Measurements from ENCODE around the gene GTF2IRD1. TPM values are rescaled to one million over a fixed set of nuclear protein-coding genes. Genes with fewer than 3 reads are reported as not detected.
A peak's percentile ranks its signal among the peaks of the same experiment; 100 is the strongest.
"Not testable (repeated sequence)": the region's sequence is repeated elsewhere in the genome, so short reads cannot be mapped to it uniquely, and the experiment has no call there.

The GTF2IRD1 gene
- 4.8 TPM for polyA plus RNA-seq (2012; ENCODE audit: low read depth, missing spikeins)

GRCh38 chr7:74453322-74454011 lies at the start of gene GTF2IRD1:
Gene GTF2IRD1, plus strand, starts transcription at chr7:74453906. Its CDS starts 54,175 bp downstream, at chr7:74508081.
- FAIRE-seq (no peak), DNase-seq (ENCODE audit: insufficient read length, low spot score) (peak; percentile 66)
- TF ChIP-seq POLR2A (IDR thresholded peaks at IDR 0.05; ENCODE audit: low read depth, low read length) (no peak), PAX5 (IDR thresholded peaks at IDR 0.05; ENCODE audit: insufficient read depth, low read length, severe bottlenecking) (no peak), TAF1 (IDR thresholded peaks at IDR 0.05; ENCODE audit: low read depth, low read length) (no peak), POLR2AphosphoS5 (IDR thresholded peaks at IDR 0.05; ENCODE audit: low read depth, low read length) (no peak), SPI1 (IDR thresholded peaks at IDR 0.05; ENCODE audit: low read depth, low read length) (no peak), POU2F2 (IDR thresholded peaks at IDR 0.05; ENCODE audit: low read depth, low read length) (no peak)

GRCh38 chr7:74404388-74404700 lies 49.4 kb upstream of the GTF2IRD1 start:
- DNase-seq (ENCODE audit: insufficient read length, low spot score): no peak
- FAIRE-seq: no peak
- TF ChIP-seq POLR2AphosphoS5 (IDR thresholded peaks at IDR 0.05; ENCODE audit: low read depth, low read length) (no peak), POU2F2 (IDR thresholded peaks at IDR 0.05; ENCODE audit: low read depth, low read length) (no peak), SPI1 (IDR thresholded peaks at IDR 0.05; ENCODE audit: low read depth, low read length) (no peak), TAF1 (IDR thresholded peaks at IDR 0.05; ENCODE audit: low read depth, low read length) (no peak), POLR2A (IDR thresholded peaks at IDR 0.05; ENCODE audit: low read depth, low read length) (no peak), PAX5 (IDR thresholded peaks at IDR 0.05; ENCODE audit: insufficient read depth, low read length, severe bottlenecking) (no peak)

DNA sequence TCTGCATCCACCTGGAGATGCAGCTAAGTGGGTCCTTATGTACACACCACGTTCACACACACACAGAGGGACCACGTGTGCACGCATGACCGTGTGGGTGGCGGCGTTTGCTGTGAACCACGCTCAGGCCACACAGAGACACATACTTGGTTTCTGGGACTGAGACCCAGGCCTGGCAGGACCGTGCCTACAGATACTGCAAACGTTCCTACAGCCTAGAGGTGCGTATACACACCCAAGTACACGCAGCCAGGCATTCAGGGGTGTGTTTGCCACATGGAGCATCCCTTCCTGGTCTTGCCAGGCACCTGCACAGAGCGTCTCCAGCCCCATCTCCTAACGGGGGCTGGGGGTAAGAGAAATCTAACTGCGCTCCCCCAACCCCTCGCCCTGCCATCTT lies 49.0 kb upstream of the GTF2IRD1 start:
- TF ChIP-seq POLR2A (IDR thresholded peaks at IDR 0.05; ENCODE audit: low read depth, low read length) (no peak), POU2F2 (IDR thresholded peaks at IDR 0.05; ENCODE audit: low read depth, low read length) (no peak), SPI1 (IDR thresholded peaks at IDR 0.05; ENCODE audit: low read depth, low read length) (no peak), PAX5 (IDR thresholded peaks at IDR 0.05; ENCODE audit: insufficient read depth, low read length, severe bottlenecking) (no peak), TAF1 (IDR thresholded peaks at IDR 0.05; ENCODE audit: low read depth, low read length) (no peak), POLR2AphosphoS5 (IDR thresholded peaks at IDR 0.05; ENCODE audit: low read depth, low read length) (no peak)
- FAIRE-seq (no peak), DNase-seq (ENCODE audit: insufficient read length, low spot score) (no peak)

- TF ChIP-seq SPI1 (IDR thresholded peaks at IDR 0.05; ENCODE audit: low read depth, low read length): no peak
- TF ChIP-seq POU2F2 (IDR thresholded peaks at IDR 0.05; ENCODE audit: low read depth, low read length): no peak
- no peak for TF ChIP-seq TAF1 (IDR thresholded peaks at IDR 0.05; ENCODE audit: low read depth, low read length)
- TF ChIP-seq POLR2AphosphoS5 (IDR thresholded peaks at IDR 0.05; ENCODE audit: low read depth, low read length): no peak
- TF ChIP-seq PAX5 (IDR thresholded peaks at IDR 0.05; ENCODE audit: insufficient read depth, low read length, severe bottlenecking): no peak
- TF ChIP-seq POLR2A (IDR thresholded peaks at IDR 0.05; ENCODE audit: low read depth, low read length): no peak
- no peak for DNase-seq (ENCODE audit: insufficient read length, low spot score)
- FAIRE-seq: no peak
Observed at GRCh38 chr7:74405191-74405898, 48.4 kb upstream of the GTF2IRD1 start.

GRCh38 chr7:74405899-74406512 lies 47.7 kb upstream of the GTF2IRD1 start:
- TF ChIP-seq SPI1 (IDR thresholded peaks at IDR 0.05; ENCODE audit: low read depth, low read length) (no peak), PAX5 (IDR thresholded peaks at IDR 0.05; ENCODE audit: insufficient read depth, low read length, severe bottlenecking) (no peak), POLR2AphosphoS5 (IDR thresholded peaks at IDR 0.05; ENCODE audit: low read depth, low read length) (no peak)
- DNase-seq (ENCODE audit: insufficient read length, low spot score) (no peak), FAIRE-seq (no peak)

DNA sequence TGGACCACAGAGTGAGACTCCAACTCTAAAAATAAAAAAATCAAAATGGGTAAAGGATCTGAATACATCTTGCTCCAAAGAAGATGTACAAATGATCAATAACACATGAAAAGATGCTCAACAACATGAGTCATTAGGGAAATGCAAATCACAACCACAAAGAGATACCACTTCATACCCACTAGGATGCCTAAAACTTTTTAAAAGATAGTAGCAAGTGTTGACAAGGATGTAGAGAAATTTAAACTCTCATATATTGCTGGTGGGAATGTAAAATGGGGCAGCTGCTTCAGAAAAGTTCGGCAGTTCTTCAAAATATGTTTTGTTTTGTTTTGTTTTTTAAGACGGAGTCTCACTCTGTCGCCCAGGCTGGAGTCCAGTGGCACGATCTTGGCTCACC lies 45.7 kb upstream of the GTF2IRD1 start:
- DNase-seq (ENCODE audit: insufficient read length, low spot score): no peak
- FAIRE-seq: no peak
- no peak for TF ChIP-seq POLR2A (IDR thresholded peaks at IDR 0.05; ENCODE audit: low read depth, low read length)
- no peak for TF ChIP-seq POU2F2 (IDR thresholded peaks at IDR 0.05; ENCODE audit: low read depth, low read length)
- no peak for TF ChIP-seq TAF1 (IDR thresholded peaks at IDR 0.05; ENCODE audit: low read depth, low read length)
- TF ChIP-seq POLR2AphosphoS5 (IDR thresholded peaks at IDR 0.05; ENCODE audit: low read depth, low read length): no peak
- TF ChIP-seq PAX5 (IDR thresholded peaks at IDR 0.05; ENCODE audit: insufficient read depth, low read length, severe bottlenecking): no peak
- TF ChIP-seq SPI1 (IDR thresholded peaks at IDR 0.05; ENCODE audit: low read depth, low read length): no peak

DNA sequence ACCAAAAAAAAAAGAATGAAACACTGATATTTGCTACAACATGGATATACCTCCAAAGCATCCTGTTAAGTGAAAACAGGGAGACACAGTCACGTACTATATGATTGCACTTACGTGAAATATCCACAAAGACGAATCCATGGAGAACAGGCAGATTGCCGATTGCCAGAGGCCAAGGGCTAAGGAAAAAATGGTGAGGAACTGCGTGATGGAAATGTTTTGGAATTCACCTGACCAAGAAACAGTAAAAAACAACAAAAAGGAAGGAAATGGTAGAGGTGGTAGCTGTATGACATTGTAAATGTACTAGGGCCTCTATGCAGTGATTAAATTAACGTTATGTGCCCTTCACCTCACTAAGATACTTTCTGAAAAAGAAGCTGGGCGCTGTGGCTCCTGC lies 44.1 kb upstream of the GTF2IRD1 start:
- FAIRE-seq (no peak), DNase-seq (ENCODE audit: insufficient read length, low spot score) (no peak)

DNA sequence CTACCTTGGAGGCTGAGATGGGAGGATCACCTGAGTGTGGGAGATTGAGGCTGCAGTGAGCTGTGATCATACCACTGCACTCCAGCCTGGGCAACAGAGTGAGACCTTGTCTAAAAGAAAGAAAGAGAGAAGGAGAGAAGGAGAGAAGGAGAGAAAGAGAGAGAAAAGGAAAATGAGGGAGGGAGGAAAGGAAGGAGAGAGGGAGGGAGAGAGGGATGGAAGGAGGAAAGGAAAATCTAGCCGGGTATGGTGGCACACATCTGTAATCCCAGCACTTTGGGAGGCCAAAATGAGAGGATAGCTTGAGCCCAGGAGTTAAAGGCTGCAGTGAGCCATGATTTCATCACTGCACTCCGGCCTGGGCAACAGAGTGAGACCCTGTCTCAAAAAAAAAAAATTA lies 42.9 kb upstream of the GTF2IRD1 start:
- TF ChIP-seq PAX5 (IDR thresholded peaks at IDR 0.05; ENCODE audit: insufficient read depth, low read length, severe bottlenecking) (no peak), POU2F2 (IDR thresholded peaks at IDR 0.05; ENCODE audit: low read depth, low read length) (no peak), POLR2A (IDR thresholded peaks at IDR 0.05; ENCODE audit: low read depth, low read length) (no peak), SPI1 (IDR thresholded peaks at IDR 0.05; ENCODE audit: low read depth, low read length) (no peak), TAF1 (IDR thresholded peaks at IDR 0.05; ENCODE audit: low read depth, low read length) (no peak), POLR2AphosphoS5 (IDR thresholded peaks at IDR 0.05; ENCODE audit: low read depth, low read length) (no peak)
- FAIRE-seq: no peak
- no peak for DNase-seq (ENCODE audit: insufficient read length, low spot score)

More for the DNA sequence above, 44.1 kb upstream of the GTF2IRD1 start:
- no peak for TF ChIP-seq POU2F2 (IDR thresholded peaks at IDR 0.05; ENCODE audit: low read depth, low read length)
- no peak for TF ChIP-seq POLR2A (IDR thresholded peaks at IDR 0.05; ENCODE audit: low read depth, low read length)
- no peak for TF ChIP-seq SPI1 (IDR thresholded peaks at IDR 0.05; ENCODE audit: low read depth, low read length)
- TF ChIP-seq POLR2AphosphoS5 (IDR thresholded peaks at IDR 0.05; ENCODE audit: low read depth, low read length): no peak
- no peak for TF ChIP-seq TAF1 (IDR thresholded peaks at IDR 0.05; ENCODE audit: low read depth, low read length)
- no peak for TF ChIP-seq PAX5 (IDR thresholded peaks at IDR 0.05; ENCODE audit: insufficient read depth, low read length, severe bottlenecking)

DNA sequence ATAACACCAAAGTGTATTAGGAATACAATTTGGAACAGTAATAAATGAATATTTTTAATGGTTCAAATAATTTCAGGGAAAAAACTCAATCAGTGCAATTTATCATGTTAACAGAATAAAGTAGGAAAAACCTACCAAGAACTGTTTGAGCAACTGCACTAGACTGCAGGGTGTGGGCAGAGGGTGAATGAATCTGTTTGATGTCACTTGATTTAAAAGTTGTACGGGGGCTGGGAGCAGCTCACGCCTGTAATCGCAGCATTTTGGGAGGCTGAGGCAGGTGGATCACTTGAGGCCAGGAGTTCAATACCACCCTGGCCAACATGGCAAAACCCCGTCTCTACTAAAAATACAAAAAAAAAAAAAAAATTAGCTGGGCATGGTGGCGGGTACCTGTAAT lies 42.1 kb upstream of the GTF2IRD1 start:
- not testable (repeated sequence) for DNase-seq (ENCODE audit: insufficient read length, low spot score); FAIRE-seq

Data from GM12891 (cell line).